ENCODE measurements around the gene MN1.

Gene MN1

GRCh38 chr22:27775758-27776649 is 25.6 kb downstream of the MN1 start:
- no peak for DNase-seq (ENCODE audit: low spot score)
- no peak for TF ChIP-seq CTCF (IDR thresholded peaks at IDR 0.05)
- H3K4me3 ChIP-seq = peak overlapping the region; percentile 54
- H3K27ac ChIP-seq = peak overlapping the region; percentile 91 to 93

GRCh38 chr22:27775087-27775698 is 26.4 kb downstream of the MN1 start:
- DNase-seq (ENCODE audit: low spot score) = no peak
- peak overlapping the region; percentile 54 for H3K4me3 ChIP-seq
- no peak for TF ChIP-seq CTCF (IDR thresholded peaks at IDR 0.05)
- peak overlapping the region; percentile 91 to 93 for H3K27ac ChIP-seq

DNA sequence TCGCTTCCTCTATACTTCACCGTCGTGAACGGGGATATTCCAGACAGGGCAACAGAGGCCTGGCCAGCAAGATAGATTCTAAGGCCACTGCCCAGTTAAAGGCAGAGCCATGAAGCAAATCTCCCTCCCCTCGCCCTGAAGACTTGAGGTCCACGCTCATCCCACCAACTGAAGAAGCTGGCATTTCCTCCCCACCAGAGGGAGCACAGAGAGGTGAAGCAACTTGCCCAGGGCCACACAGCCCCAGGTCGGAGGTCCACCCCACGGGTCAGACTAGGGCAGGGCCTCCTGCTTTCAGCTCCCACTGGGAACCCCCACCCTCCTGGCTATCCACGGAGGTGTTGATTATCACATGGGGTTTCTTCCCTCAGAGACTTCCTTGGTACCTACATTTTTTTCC is 27.4 kb downstream of the MN1 start:
- Histone ChIP-seq H3K27ac (peak overlapping the region; percentile 91 to 93), H3K4me3 (no peak overlapping the region)
- DNase-seq (ENCODE audit: low spot score) = no peak
- no peak for TF ChIP-seq CTCF (IDR thresholded peaks at IDR 0.05)

DNA sequence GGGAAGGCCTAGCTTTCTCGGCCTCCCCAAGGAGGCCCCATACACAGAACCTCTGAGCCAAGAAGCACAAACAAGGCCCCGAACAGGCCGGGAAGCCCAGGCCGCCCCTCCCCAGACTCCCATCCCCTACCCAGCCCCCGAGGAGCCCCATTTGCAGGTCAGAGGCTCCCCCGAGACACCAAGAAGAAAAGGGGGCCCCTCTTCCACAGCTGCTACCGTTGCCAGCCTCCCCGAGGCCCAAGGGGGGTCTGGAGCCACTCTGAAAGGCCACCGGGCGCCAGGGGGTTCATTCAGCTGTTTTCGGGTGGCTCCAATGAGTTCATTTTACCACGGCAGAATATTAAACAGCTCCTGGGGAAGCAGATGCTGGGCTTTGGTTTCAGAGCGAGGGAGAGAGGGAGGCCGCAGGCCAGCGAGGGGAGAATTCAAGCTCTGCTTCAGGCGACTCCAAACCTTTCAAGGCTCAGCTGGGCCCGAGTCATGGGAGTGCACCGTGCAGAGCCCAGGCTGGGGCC is 28.5 kb downstream of the MN1 start:
- no peak for DNase-seq (ENCODE audit: low spot score)
- H3K27ac ChIP-seq = peak overlapping the region in 1 of 2 donors; percentile 93
- no peak overlapping the region for H3K4me3 ChIP-seq
- TF ChIP-seq CTCF (IDR thresholded peaks at IDR 0.05) = no peak

GRCh38 chr22:27772081-27772983 is 29.2 kb downstream of the MN1 start:
- H3K27ac ChIP-seq = peak overlapping the region in 1 of 2 donors; percentile 93
- no peak for DNase-seq (ENCODE audit: low spot score)
- TF ChIP-seq CTCF (IDR thresholded peaks at IDR 0.05) = no peak
- no peak overlapping the region for H3K4me3 ChIP-seq

DNA sequence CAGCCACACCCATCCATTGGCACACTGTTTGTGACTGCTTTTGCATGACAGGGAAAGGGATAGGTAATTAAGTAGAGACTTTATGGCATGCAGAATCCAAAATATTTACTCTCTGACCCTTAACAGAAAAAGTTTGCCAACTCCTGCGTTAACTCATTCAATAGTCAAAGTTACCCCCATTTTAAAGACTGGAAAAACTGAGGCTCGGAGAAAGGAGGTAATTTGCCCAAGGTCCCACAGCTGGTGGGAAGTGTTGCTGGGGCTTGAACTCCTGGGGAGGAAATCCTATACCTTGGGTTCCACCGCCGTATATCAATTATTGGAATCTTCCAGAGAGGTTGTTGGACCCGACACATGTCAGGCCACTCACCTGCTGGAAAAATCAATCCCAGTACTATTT is 29.9 kb downstream of the MN1 start:
- no peak for TF ChIP-seq CTCF (IDR thresholded peaks at IDR 0.05)
- no peak overlapping the region for H3K4me3 ChIP-seq
- H3K27ac ChIP-seq = peak overlapping the region in 1 of 2 donors; percentile 93
- DNase-seq (ENCODE audit: low spot score) = no peak

Measured in coronary artery (tissue), 2 donors.